OCI-LY3 (cell line): ENCODE data around the gene APAF1.

Experiments used
- EZH2phosphoT487 ChIP-seq: fragments of 200-600 bp; shearing (Covaris generic); IDR thresholded peaks from 2 replicates; pipeline ENCODE4 v1.6.1; 2018; ENCODE audit warnings: antibody characterized with exemption, mixed run types, low read depth
- TF ChIP-seq, protein P1 (sequence below): fragments of 200-600, 300-600 bp; sonication (generic); IDR thresholded peaks from 2 replicates; pipeline ENCODE4 v1.5.1; 2014; ENCODE audit warnings: antibody characterized with exemption, low read length, low read depth

DNA sequence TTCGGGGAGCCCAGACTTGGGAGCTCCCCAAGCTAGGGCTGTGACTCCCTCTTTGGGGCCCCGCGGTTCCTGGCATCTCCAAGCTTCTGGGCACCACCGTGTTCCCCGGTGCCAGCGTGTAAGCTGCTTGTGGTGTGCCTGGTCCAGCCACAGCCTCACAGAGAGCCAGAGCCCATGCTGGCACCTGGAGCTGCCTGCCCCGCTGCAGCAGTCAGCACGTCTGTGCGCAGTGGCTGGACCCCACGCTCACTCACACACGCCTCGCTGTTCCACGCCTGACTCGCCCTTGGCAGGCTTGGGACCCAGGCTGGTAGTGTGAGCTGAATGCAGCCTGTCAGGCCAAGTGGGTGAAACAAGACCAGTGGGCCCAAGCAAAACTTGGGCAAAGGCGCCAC lies 34.5 kb downstream of the APAF1 start:
- TF ChIP-seq, protein P1, sequence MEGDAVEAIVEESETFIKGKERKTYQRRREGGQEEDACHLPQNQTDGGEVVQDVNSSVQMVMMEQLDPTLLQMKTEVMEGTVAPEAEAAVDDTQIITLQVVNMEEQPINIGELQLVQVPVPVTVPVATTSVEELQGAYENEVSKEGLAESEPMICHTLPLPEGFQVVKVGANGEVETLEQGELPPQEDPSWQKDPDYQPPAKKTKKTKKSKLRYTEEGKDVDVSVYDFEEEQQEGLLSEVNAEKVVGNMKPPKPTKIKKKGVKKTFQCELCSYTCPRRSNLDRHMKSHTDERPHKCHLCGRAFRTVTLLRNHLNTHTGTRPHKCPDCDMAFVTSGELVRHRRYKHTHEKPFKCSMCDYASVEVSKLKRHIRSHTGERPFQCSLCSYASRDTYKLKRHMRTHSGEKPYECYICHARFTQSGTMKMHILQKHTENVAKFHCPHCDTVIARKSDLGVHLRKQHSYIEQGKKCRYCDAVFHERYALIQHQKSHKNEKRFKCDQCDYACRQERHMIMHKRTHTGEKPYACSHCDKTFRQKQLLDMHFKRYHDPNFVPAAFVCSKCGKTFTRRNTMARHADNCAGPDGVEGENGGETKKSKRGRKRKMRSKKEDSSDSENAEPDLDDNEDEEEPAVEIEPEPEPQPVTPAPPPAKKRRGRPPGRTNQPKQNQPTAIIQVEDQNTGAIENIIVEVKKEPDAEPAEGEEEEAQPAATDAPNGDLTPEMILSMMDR = no peak
- TF ChIP-seq EZH2phosphoT487 = no peak
